ENCODE measurements around the gene SLC25A3.

- TF ChIP-seq POLR2A (IDR thresholded peaks at IDR 0.05) (no peak), CTCF (IDR thresholded peaks at IDR 0.05) (no peak), POLR2AphosphoS5 (IDR thresholded peaks at IDR 0.05) (no peak)
Observed at GRCh38 chr12:98549371-98550110, 43.9 kb upstream of the SLC25A3 start.

All from stomach (tissue), 4 donors.